ENCODE measurements around the gene NECAB3.

Gene NECAB3

DNA sequence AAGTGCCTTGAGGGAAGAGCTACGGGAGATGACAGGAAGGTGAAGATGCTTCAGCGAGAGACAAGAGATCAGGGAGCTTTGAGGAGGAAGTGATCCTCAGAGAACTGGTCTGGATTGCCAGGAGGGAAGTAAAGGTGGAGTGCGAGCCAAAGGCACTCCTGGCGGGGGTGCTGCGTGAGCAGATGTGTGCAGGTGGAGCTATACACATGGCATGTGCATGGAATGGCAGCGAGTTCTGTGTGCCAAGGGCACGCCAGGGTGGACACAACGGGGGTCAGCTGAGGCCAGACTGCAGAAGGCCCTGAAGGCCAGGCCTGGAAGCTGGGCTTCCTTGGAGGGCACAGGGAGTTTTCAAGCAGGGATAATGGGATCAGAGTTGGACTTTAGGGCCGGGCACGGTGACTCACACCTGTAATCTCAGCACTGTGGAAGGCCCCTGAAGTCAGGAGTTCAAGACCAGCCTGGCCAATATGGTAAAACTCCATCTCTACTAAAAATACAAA is 39.7 kb upstream of the NECAB3 start:
- no peak for DNase-seq (ENCODE audit: low read depth)
- no peak overlapping the region for H3K4me3 ChIP-seq (ENCODE audit: low read depth, low read length)
- TF ChIP-seq, protein P1, sequence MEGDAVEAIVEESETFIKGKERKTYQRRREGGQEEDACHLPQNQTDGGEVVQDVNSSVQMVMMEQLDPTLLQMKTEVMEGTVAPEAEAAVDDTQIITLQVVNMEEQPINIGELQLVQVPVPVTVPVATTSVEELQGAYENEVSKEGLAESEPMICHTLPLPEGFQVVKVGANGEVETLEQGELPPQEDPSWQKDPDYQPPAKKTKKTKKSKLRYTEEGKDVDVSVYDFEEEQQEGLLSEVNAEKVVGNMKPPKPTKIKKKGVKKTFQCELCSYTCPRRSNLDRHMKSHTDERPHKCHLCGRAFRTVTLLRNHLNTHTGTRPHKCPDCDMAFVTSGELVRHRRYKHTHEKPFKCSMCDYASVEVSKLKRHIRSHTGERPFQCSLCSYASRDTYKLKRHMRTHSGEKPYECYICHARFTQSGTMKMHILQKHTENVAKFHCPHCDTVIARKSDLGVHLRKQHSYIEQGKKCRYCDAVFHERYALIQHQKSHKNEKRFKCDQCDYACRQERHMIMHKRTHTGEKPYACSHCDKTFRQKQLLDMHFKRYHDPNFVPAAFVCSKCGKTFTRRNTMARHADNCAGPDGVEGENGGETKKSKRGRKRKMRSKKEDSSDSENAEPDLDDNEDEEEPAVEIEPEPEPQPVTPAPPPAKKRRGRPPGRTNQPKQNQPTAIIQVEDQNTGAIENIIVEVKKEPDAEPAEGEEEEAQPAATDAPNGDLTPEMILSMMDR (IDR thresholded peaks at IDR 0.05; ENCODE audit: low read depth, low read length, missing control alignments) = no peak

DNA sequence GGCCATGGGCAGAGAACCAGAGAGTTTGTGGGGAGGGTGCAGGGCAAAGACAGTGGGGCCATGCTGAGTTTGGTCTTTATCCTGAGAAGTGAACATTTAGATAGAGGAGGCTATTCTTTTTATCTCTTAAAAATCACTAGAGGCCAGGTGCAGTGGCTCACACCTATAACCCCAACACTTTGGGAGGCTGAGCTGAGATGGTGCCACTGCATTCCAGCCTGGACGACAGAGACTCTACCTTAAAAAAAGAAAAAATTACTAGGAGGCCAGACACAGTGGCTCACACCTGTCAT is 37.2 kb upstream of the NECAB3 start:
- no peak overlapping the region for H3K4me3 ChIP-seq (ENCODE audit: low read depth, low read length)
- TF ChIP-seq, protein P1 (IDR thresholded peaks at IDR 0.05; ENCODE audit: low read depth, low read length, missing control alignments) = no peak
- no peak for DNase-seq (ENCODE audit: low read depth)

DNA sequence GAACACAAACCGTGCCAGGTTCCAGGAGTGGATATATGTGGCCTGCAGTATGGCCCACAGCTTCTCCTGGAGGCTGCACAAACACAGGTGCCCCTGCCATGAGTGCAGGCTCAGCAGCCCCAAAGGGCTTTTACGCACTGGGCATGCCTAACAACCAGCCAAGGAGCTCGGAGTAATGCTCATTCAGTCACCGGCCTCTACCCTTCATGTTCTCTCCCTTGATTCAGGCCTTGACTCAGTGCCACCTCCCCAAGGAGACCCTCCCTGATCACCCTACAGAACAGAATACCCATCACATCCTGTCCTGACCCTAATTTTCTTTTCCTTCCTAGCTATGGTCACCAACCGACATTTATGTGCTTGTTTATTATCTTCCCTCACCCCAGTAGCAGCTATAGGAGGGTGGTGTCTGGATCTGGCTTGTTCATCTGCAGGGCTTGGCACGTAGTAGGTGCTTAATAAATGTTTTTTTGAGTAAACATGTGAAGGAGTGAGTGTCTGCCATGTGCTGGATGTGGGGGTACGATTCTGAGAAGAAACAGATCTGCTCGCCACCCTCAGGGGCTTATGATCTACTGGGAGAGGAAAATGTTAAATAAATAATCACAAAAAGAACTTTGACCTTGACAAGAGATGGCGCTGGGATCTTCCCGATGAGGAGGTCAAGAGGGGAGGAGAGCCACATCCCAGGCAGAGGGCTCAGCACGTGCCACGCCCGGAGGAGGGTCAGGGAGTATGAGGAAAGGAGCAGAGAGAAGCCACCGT is 36.6 kb upstream of the NECAB3 start:
- DNase-seq (ENCODE audit: low read depth) = no peak
- TF ChIP-seq, protein P1 (IDR thresholded peaks at IDR 0.05; ENCODE audit: low read depth, low read length, missing control alignments) = no peak
- H3K4me3 ChIP-seq (ENCODE audit: low read depth, low read length) = no peak overlapping the region

DNA sequence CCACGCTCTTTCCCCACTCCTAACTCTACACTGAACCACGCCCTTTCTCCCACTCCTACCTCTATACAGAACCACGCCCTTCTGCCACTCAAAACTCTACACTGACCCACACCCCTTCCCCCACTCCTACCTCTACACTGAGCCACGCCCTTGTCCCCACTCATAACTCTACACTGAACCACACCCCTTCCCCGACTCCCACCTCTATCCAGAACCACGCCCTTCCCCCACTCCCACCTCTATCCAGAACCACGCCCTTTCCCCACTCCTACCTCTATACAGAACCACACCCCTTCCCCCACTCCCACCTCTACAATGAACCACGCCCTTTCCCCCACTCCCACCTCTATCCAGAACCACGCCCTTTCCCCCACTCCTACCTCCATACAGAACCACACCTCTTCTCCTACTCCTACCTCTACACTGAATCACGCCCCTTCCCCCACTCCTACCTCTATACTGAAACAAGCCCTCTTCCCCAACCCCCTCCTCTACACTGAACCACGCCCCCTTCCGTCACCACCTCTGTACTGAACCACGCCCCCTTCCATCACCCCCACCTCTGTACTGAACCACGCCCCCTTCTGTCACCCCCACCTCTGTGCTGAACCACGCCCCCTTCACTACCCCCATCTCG is 35.8 kb upstream of the NECAB3 start:
- TF ChIP-seq, protein P1 (IDR thresholded peaks at IDR 0.05; ENCODE audit: low read depth, low read length, missing control alignments) = no peak
- DNase-seq (ENCODE audit: low read depth) = no peak
- H3K4me3 ChIP-seq (ENCODE audit: low read depth, low read length) = no peak overlapping the region

DNA sequence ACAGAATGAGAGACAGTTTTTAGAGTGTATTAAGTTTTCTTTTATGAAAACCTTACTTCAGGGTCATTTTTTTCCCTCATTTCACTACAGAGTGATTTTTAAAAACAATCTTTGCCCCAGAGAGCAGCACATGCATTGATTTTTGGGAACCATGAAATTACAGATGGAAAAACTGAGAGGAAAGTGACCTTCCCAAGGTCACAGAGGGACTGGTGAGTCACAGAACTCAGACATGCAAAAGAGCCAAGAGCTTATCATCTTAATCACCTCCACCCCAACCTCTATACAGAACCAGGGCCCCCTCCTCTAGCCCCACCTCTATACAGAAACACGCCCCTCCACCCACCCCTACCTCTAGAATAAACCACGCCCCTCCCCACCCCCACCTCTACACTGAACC is 35.2 kb upstream of the NECAB3 start:
- no peak overlapping the region for H3K4me3 ChIP-seq (ENCODE audit: low read depth, low read length)
- no peak for DNase-seq (ENCODE audit: low read depth)
- TF ChIP-seq, protein P1 (IDR thresholded peaks at IDR 0.05; ENCODE audit: low read depth, low read length, missing control alignments) = no peak

DNA sequence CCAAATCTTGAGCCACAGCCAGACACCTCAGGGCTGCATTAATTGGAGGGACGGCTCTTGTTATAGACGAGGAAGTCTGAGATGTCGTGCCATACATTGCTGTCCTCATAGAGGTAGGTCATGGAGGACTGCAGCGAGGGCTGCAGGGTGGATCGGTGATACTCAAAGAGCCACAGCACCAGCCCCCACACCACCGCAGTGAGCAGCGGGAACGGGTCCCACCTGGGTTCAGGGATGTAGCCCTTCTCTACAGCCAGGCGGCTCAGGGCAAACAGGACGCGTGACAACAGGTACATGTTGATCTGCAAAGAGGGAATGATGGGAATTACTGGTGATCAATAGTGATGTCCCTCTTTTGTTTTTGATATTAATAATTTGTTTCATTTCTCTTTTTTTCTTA is 33.4 kb upstream of the NECAB3 start:
- DNase-seq (ENCODE audit: low read depth) = no peak
- TF ChIP-seq, protein P1 (IDR thresholded peaks at IDR 0.05; ENCODE audit: low read depth, low read length, missing control alignments) = no peak
- H3K4me3 ChIP-seq (ENCODE audit: low read depth, low read length) = no peak overlapping the region
